HepG2 (cell line): ENCODE results near the gene TK2. TPM values are rescaled to one million over a fixed set of nuclear protein-coding genes. Genes with fewer than 3 reads are reported as not detected.
A peak's percentile ranks its signal among the peaks of the same experiment; 100 is the strongest.

Experiments used
- CBX1 ChIP-seq: IDR thresholded peaks from one replicate; pipeline ENCODE4 v1.6.1; 2016; ENCODE audit warnings: antibody characterized with exemption, low read depth
- DR1 ChIP-seq: sonication (generic); formaldehyde crosslinking; IDR thresholded peaks from 2 replicates; pipeline ENCODE4 v1.8.0; 2021; ENCODE audit warnings: mild to moderate bottlenecking, missing genetic modification reagents, inconsistent platforms
- FOXJ3 ChIP-seq: sonication (generic); formaldehyde crosslinking; IDR thresholded peaks from 2 replicates; pipeline ENCODE4 v1.4.0; 2020; ENCODE audit warnings: missing genetic modification reagents, mild to moderate bottlenecking, borderline replicate concordance
- GTF2F1 ChIP-seq: fragments of 150-350 bp; IDR thresholded peaks from 2 replicates; pipeline ENCODE4 v1.6.1; 2014; ENCODE audit warnings: low read length
- HNF4G ChIP-seq, 2 experiments: sonication (generic) in 1 of 2; formaldehyde crosslinking in 1 of 2; IDR thresholded peaks; 2 replicates each; pipeline versions ENCODE4 v1.4.0 to v1.6.1; 2011 to 2020; ENCODE audit warnings: borderline replicate concordance in 2 of 2, low read depth in 2 of 2, mild to moderate bottlenecking in 2 of 2, low read length in 1 of 2, missing genetic modification reagents in 1 of 2, moderate library complexity in 1 of 2
- ISX ChIP-seq: sonication (generic); formaldehyde crosslinking; conservative IDR thresholded peaks from 2 replicates; pipeline ENCODE4 v1.5.0; 2020; ENCODE audit warnings: missing genetic modification reagents
- JDP2 ChIP-seq: sonication (generic); formaldehyde crosslinking; IDR thresholded peaks from 2 replicates; pipeline ENCODE4 v1.8.1; 2022; ENCODE audit warnings: missing genetic modification reagents, borderline replicate concordance
- MYNN ChIP-seq: sonication (generic); formaldehyde crosslinking; IDR thresholded peaks from 2 replicates; pipeline ENCODE4 v1.4.0; 2020; ENCODE audit warnings: mild to moderate bottlenecking, low read depth, missing genetic modification reagents
- ONECUT2 ChIP-seq: sonication (generic); formaldehyde crosslinking; IDR thresholded peaks from 2 replicates; pipeline ENCODE4 v1.4.0; 2020; ENCODE audit warnings: missing genetic modification reagents
- PAF1 ChIP-seq: IDR thresholded peaks from 2 replicates; pipeline ENCODE4 v1.6.1; 2016; ENCODE audit warnings: missing genetic modification reagents, missing compliant biosample characterization
- SRSF4 ChIP-seq: fragments of 200-400 bp; formaldehyde crosslinking; IDR thresholded peaks from one replicate; pipeline ENCODE4 v1.6.1; 2018; ENCODE audit warnings: mild to moderate bottlenecking, low read depth, low read length, moderate library complexity; ENCODE audit not compliant: poor library complexity, severe bottlenecking
- SRY ChIP-seq: sonication (generic); formaldehyde crosslinking; IDR thresholded peaks from 2 replicates; pipeline ENCODE4 v1.8.0; 2022; ENCODE audit warnings: mild to moderate bottlenecking, missing genetic modification reagents
- ZNF430 ChIP-seq: sonication (generic); formaldehyde crosslinking; IDR thresholded peaks from 2 replicates; pipeline ENCODE4 v1.9.0; 2021; ENCODE audit warnings: mild to moderate bottlenecking, missing genetic modification reagents
- ZNF747 ChIP-seq: sonication (generic); formaldehyde crosslinking; IDR thresholded peaks from 2 replicates; pipeline ENCODE4 v1.8.1; 2023; ENCODE audit warnings: missing genetic modification reagents, mild to moderate bottlenecking, borderline replicate concordance
- ZNF782 ChIP-seq: sonication (generic); formaldehyde crosslinking; IDR thresholded peaks from 2 replicates; pipeline ENCODE4 v1.4.0; 2020; ENCODE audit warnings: missing genetic modification reagents, mild to moderate bottlenecking, borderline replicate concordance
- polyA plus RNA-seq, 8 experiments: library from polyadenylated mRNA; depleted of rRNA in 3 of 8; stranded (reverse) in 7 of 8; unstranded in 1 of 8; fragments of >200 nt; fragmentation: Illumina TruSeq in 4 of 8; extraction: Trizol in 4 of 8; gene quantifications; 2 replicates each; pipeline versions ENCODE4 v1.2.1 to v1.2.3, GENCODE V29; 2011 to 2016; ENCODE audit warnings: low read depth in 4 of 8, missing spikeins in 1 of 8, mixed read lengths in 1 of 8; ENCODE audit not compliant: insufficient read depth in 1 of 8
- total RNA-seq, 5 experiments: library from RNA; depleted of rRNA; stranded (reverse); fragments of >200 nt; fragmentation: Illumina TruSeq; extraction: Trizol; gene quantifications; 2 replicates each; pipeline ENCODE4 v1.2.3, GENCODE V29; 2016; ENCODE audit warnings: low read depth in 1 of 5
- TF ChIP-seq, protein P1 (sequence below): sonication (generic); formaldehyde crosslinking; IDR thresholded peaks from 2 replicates; pipeline ENCODE4 v1.4.0; 2020; ENCODE audit warnings: missing genetic modification reagents
- TF ChIP-seq, protein P2 (sequence below): sonication (generic); formaldehyde crosslinking; IDR thresholded peaks from 2 replicates; pipeline ENCODE4 v1.4.0; 2020; ENCODE audit warnings: missing genetic modification reagents, mild to moderate bottlenecking, borderline replicate concordance
- TF ChIP-seq, protein P3 (sequence below): sonication (generic); formaldehyde crosslinking; IDR thresholded peaks from 2 replicates; pipeline ENCODE4 v1.5.0; 2020; ENCODE audit warnings: missing genetic modification reagents, mild to moderate bottlenecking, borderline replicate concordance
- TF ChIP-seq, protein P4 (sequence below): sonication (generic); formaldehyde crosslinking; IDR thresholded peaks from 2 replicates; pipeline ENCODE4 v1.5.0; 2020; ENCODE audit warnings: missing genetic modification reagents

The TK2 gene
- total and polyA plus RNA-seq, 2 of the 13 experiments (the other 11 are each of a cell fraction or from before 2014, with no cell fraction given): 18.7 to 21.0 TPM

DNA sequence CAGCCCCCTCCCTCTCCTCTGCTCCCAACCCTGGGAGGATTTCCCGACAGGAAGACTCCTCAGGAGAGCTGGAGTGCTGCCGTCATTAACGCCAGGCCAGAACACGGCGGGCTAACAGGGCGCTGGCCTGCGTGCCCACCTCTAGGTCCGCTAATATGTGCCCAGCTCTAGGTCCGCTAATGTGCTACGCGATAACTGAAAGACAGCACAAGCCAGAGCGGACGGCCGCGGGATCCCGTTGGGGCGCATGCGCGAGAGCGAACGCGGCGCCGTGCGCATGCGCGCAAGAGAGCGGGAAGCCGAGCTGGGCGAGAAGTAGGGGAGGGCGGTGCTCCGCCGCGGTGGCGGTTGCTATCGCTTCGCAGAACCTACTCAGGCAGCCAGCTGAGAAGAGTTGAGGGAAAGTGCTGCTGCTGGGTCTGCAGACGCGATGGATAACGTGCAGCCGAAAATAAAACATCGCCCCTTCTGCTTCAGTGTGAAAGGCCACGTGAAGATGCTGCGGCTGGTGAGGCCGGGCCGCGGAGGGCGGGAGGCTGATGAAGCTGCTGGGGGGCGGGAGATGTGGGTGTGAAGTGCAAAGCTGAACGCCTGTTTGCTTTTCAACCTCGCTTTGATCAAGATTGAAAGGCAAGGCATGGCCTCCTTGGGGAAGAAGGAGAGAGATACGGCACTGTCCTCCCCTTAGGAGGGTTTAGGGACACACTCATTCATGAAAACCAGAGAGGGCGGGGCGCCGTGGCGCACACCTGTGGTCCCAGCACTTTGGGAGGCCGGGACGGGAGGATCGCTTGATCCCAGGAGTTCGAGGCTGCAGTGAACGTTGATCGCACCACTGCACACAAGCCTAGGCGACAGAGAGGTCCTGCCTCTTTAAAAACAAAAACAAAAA is 2.6 kb upstream of the TK2 start, which contains the start of gene CKLF (continued):
- TF ChIP-seq ZNF430 (peak; percentile 100), ZNF782 (CRISPR knock-in tag) (peak; percentile 99), HNF4G (IDR thresholded peaks at IDR 0.05; ENCODE audit: borderline replicate concordance, low read depth, low read length) (no peak), HNF4G (CRISPR knock-in tag; IDR thresholded peaks at IDR 0.05; ENCODE audit: borderline replicate concordance, low read depth) (no peak), PAF1 (CRISPR knock-in tag) (no peak; the same call in 1 of the 2 replicates), DR1 (peak; percentile 91), SRY (CRISPR knock-in tag) (peak; percentile 99), GTF2F1 (0 out of 2 replicates have a peak, but pooled peaks have one; percentile 27), JDP2 (CRISPR knock-in tag) (peak; percentile 88; the same call in 1 of the 2 replicates), ISX (CRISPR knock-in tag) (no peak; the same call in 1 of the 2 replicates), SRSF4 (no peak), CBX1 (peak; percentile 43), ZNF747 (CRISPR knock-in tag) (peak; percentile 100), ONECUT2 (CRISPR knock-in tag) (peak; percentile 70; the same call in 1 of the 2 replicates), MYNN (CRISPR knock-in tag) (peak; percentile 98), FOXJ3 (CRISPR knock-in tag) (0 out of 2 replicates have a peak, but pooled peaks have one; percentile 34)
- TF ChIP-seq, protein P1, sequence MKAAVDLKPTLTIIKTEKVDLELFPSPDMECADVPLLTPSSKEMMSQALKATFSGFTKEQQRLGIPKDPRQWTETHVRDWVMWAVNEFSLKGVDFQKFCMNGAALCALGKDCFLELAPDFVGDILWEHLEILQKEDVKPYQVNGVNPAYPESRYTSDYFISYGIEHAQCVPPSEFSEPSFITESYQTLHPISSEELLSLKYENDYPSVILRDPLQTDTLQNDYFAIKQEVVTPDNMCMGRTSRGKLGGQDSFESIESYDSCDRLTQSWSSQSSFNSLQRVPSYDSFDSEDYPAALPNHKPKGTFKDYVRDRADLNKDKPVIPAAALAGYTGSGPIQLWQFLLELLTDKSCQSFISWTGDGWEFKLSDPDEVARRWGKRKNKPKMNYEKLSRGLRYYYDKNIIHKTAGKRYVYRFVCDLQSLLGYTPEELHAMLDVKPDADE: peak; percentile 61; the same call in 1 of the 2 replicates
- TF ChIP-seq, protein P2, sequence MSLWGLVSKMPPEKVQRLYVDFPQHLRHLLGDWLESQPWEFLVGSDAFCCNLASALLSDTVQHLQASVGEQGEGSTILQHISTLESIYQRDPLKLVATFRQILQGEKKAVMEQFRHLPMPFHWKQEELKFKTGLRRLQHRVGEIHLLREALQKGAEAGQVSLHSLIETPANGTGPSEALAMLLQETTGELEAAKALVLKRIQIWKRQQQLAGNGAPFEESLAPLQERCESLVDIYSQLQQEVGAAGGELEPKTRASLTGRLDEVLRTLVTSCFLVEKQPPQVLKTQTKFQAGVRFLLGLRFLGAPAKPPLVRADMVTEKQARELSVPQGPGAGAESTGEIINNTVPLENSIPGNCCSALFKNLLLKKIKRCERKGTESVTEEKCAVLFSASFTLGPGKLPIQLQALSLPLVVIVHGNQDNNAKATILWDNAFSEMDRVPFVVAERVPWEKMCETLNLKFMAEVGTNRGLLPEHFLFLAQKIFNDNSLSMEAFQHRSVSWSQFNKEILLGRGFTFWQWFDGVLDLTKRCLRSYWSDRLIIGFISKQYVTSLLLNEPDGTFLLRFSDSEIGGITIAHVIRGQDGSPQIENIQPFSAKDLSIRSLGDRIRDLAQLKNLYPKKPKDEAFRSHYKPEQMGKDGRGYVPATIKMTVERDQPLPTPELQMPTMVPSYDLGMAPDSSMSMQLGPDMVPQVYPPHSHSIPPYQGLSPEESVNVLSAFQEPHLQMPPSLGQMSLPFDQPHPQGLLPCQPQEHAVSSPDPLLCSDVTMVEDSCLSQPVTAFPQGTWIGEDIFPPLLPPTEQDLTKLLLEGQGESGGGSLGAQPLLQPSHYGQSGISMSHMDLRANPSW (CRISPR knock-in tag): peak; percentile 97
- TF ChIP-seq, protein P3, sequence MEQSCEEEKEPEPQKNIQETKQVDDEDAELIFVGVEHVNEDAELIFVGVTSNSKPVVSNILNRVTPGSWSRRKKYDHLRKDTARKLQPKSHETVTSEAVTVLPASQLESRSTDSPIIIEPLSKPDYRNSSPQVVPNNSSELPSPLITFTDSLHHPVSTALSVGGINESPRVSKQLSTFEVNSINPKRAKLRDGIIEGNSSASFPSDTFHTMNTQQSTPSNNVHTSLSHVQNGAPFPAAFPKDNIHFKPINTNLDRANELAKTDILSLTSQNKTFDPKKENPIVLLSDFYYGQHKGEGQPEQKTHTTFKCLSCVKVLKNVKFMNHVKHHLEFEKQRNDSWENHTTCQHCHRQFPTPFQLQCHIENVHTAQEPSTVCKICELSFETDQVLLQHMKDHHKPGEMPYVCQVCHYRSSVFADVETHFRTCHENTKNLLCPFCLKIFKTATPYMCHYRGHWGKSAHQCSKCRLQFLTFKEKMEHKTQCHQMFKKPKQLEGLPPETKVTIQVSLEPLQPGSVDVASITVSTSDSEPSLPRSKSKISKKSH (CRISPR knock-in tag): peak; percentile 100
- TF ChIP-seq, protein P4, sequence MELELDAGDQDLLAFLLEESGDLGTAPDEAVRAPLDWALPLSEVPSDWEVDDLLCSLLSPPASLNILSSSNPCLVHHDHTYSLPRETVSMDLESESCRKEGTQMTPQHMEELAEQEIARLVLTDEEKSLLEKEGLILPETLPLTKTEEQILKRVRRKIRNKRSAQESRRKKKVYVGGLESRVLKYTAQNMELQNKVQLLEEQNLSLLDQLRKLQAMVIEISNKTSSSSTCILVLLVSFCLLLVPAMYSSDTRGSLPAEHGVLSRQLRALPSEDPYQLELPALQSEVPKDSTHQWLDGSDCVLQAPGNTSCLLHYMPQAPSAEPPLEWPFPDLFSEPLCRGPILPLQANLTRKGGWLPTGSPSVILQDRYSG (CRISPR knock-in tag): peak; percentile 97
